Lower leg skin (tissue), 3 donors: ENCODE results near the gene FKRP.

Source experiments
- POLR2A ChIP-seq, 2 donors: fragments of 450-650 bp; IDR thresholded peaks; one replicate each; pipeline ENCODE4 v1.6.1; 2016 to 2017; ENCODE audit warnings: antibody characterized with exemption in 2 of 2, mild to moderate bottlenecking in 1 of 2, moderate library complexity in 1 of 2
- TF ChIP-seq, protein P1 (sequence below), 3 donors: fragments of 450-650 bp; IDR thresholded peaks; one replicate each; pipeline ENCODE4 v1.5.1; 2016; ENCODE audit warnings: antibody characterized with exemption in 3 of 3, mild to moderate bottlenecking in 3 of 3, moderate library complexity in 2 of 3

DNA sequence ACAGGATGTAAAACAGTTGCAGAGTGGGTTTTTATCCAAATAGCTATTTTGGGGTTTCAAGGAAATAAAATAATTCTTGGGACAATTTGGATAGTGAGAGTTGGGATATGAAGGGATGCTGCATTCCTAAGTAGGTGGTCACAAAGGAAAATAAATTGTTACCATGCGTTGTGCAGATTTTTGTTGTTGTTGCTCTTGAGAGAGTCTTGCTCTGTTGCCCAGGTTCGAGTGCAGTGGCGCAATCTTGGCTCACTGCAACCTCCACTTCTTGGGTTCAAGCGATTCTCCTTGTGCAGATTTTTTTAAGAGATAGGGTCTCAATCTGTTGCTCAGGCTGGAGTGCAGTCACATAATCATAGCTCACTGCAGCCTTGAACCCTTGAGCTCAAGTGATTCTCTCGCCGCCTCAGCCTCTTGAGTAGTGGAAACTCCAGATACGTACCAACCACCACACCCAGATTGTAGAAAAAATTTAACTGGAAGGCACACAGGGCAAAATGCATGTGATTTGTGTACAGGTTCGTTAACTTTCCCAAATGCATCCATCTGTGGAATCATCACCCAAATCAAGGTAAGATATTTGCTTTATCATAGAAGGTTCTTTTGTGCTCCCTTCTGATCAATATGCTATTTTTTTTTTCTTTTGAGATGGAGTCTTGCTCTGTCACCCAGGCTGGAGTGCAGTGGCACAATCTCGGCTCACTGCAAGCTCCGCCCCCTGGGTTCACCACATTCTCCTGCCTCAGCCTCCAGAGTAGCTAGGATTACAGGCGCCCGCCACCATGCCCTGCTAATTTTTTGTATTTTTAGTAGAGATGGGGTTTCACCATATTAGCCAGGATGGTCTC is 26.5 kb downstream of the FKRP start:
- TF ChIP-seq, protein P1, sequence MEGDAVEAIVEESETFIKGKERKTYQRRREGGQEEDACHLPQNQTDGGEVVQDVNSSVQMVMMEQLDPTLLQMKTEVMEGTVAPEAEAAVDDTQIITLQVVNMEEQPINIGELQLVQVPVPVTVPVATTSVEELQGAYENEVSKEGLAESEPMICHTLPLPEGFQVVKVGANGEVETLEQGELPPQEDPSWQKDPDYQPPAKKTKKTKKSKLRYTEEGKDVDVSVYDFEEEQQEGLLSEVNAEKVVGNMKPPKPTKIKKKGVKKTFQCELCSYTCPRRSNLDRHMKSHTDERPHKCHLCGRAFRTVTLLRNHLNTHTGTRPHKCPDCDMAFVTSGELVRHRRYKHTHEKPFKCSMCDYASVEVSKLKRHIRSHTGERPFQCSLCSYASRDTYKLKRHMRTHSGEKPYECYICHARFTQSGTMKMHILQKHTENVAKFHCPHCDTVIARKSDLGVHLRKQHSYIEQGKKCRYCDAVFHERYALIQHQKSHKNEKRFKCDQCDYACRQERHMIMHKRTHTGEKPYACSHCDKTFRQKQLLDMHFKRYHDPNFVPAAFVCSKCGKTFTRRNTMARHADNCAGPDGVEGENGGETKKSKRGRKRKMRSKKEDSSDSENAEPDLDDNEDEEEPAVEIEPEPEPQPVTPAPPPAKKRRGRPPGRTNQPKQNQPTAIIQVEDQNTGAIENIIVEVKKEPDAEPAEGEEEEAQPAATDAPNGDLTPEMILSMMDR (IDR thresholded peaks at IDR 0.05) = no peak
- no peak for TF ChIP-seq POLR2A (IDR thresholded peaks at IDR 0.05)
